Neuronal stem cell (in vitro differentiated cells): ENCODE data around the gene ANAPC7.
A peak's percentile ranks its signal among the peaks of the same experiment; 100 is the strongest.

Experiments used
- DNase-seq: peaks from one replicate; pipeline ENCODE4 v3.0.0-alpha.2; 2013; ENCODE audit warnings: low spot score
- H2AFZ ChIP-seq: one replicate; pipeline ENCODE4 v1.6.1; 2013; ENCODE audit warnings: mild to moderate bottlenecking, low read length, inconsistent platforms
- H2AK5ac ChIP-seq: 2 replicates; pipeline ENCODE4 v1.6.1; 2013; ENCODE audit warnings: low read depth, mild to moderate bottlenecking, inconsistent platforms, low read length, moderate library complexity, mixed read lengths
- H2BK120ac ChIP-seq: 2 replicates; pipeline ENCODE4 v1.6.1; 2013; ENCODE audit warnings: low read depth, mild to moderate bottlenecking, inconsistent platforms, low read length, moderate library complexity, mixed read lengths
- H2BK12ac ChIP-seq: one replicate; pipeline ENCODE4 v1.6.1; 2013; ENCODE audit warnings: low read length, inconsistent platforms
- H2BK15ac ChIP-seq: 2 replicates; pipeline ENCODE4 v1.6.1; 2013; ENCODE audit warnings: mild to moderate bottlenecking, low read length, inconsistent platforms, mixed read lengths
- H2BK5ac ChIP-seq: one replicate; pipeline ENCODE4 v1.6.1; 2013; ENCODE audit warnings: inconsistent platforms, mild to moderate bottlenecking, low read length, moderate library complexity
- H3K14ac ChIP-seq: one replicate; pipeline ENCODE4 v1.6.1; 2013; ENCODE audit warnings: low read length, inconsistent platforms
- H3K18ac ChIP-seq: 2 replicates; pipeline ENCODE4 v1.6.1; 2013; ENCODE audit warnings: low read length, inconsistent platforms
- H3K23ac ChIP-seq: 2 replicates; pipeline ENCODE4 v1.6.1; 2013; ENCODE audit warnings: low read depth, mild to moderate bottlenecking, mixed read lengths, low read length, inconsistent platforms; ENCODE audit not compliant: poor library complexity
- H3K27ac ChIP-seq: replicated peaks from 3 replicates; pipeline ENCODE4 v1.5.1; 2013; ENCODE audit warnings: low read length, inconsistent platforms
- H3K27me3 ChIP-seq, 3 experiments: 2 replicates each; pipeline ENCODE4 v1.6.1; 2013; ENCODE audit warnings: low read length in 3 of 3, mild to moderate bottlenecking in 2 of 3, inconsistent platforms in 1 of 3, low read depth in 1 of 3, mixed read lengths in 1 of 3, moderate library complexity in 1 of 3; ENCODE audit not compliant: control insufficient read depth in 3 of 3, insufficient read depth in 3 of 3
- H3K36me3 ChIP-seq, 2 donors: replicated peaks in 1 of 2; 2 replicates each; pipeline ENCODE4 v1.6.1; 2013; ENCODE audit warnings: low read length in 2 of 2; ENCODE audit not compliant: control insufficient read depth in 2 of 2, insufficient read depth in 2 of 2
- H3K4ac ChIP-seq: 2 replicates; pipeline ENCODE4 v1.6.1; 2013; ENCODE audit warnings: inconsistent platforms, mild to moderate bottlenecking, low read length, moderate library complexity
- H3K4me1 ChIP-seq, 2 donors: 1 replicate in 1 of 2; 2 replicates in 1 of 2; pipeline ENCODE4 v1.6.1; 2013; ENCODE audit warnings: low read length in 2 of 2, low read depth in 1 of 2; ENCODE audit not compliant: control insufficient read depth in 2 of 2, insufficient read depth in 1 of 2
- H3K4me2 ChIP-seq: one replicate; pipeline ENCODE4 v1.6.1; 2013; ENCODE audit warnings: mild to moderate bottlenecking, low read length, inconsistent platforms; ENCODE audit not compliant: insufficient read depth, poor library complexity, severe bottlenecking
- H3K4me3 ChIP-seq, 2 donors: 2 replicates each; pipeline ENCODE4 v1.5.1; 2013; ENCODE audit warnings: low read length in 2 of 2, mild to moderate bottlenecking in 2 of 2, inconsistent platforms in 1 of 2, moderate library complexity in 1 of 2
- H3K79me1 ChIP-seq: one replicate; pipeline ENCODE4 v1.6.1; 2013; ENCODE audit warnings: low read depth, mild to moderate bottlenecking, inconsistent platforms, low read length, moderate library complexity
- H3K9ac ChIP-seq: one replicate; pipeline ENCODE4 v1.6.1; 2013; ENCODE audit warnings: mild to moderate bottlenecking, low read depth, low read length, inconsistent platforms; ENCODE audit not compliant: poor library complexity
- H3K9me3 ChIP-seq, 2 donors: replicated peaks in 1 of 2; 2 replicates each; pipeline versions ENCODE3 to v1.6.1; 2013; ENCODE audit warnings: low read length in 2 of 2, mild to moderate bottlenecking in 2 of 2, inconsistent platforms in 1 of 2, low read depth in 1 of 2, mixed read lengths in 1 of 2, moderate library complexity in 1 of 2; ENCODE audit not compliant: control insufficient read depth in 2 of 2, insufficient read depth in 1 of 2
- H4K8ac ChIP-seq: one replicate; pipeline ENCODE4 v1.6.1; 2013; ENCODE audit warnings: low read depth, mild to moderate bottlenecking, inconsistent platforms, low read length, moderate library complexity
- H4K91ac ChIP-seq: one replicate; pipeline ENCODE4 v1.6.1; 2013; ENCODE audit warnings: low read length, low read depth, mild to moderate bottlenecking, inconsistent platforms; ENCODE audit not compliant: poor library complexity
- WGBS, 2 donors: extraction: QIAGEN DNeasy Blood & Tissue Kit; methylation state at CpG; one replicate each; pipeline ENCODE4 v1.1.7; 2013; ENCODE audit warnings: missing lambda C conversion rate in 2 of 2, mixed read lengths in 1 of 2; ENCODE audit not compliant: insufficient read length in 2 of 2, insufficient replicate concordance in 1 of 2; ENCODE audit errors: extremely low coverage in 2 of 2; 5-methylcytosine and 5-hydroxymethylcytosine counted together

ANAPC7 gene

DNA sequence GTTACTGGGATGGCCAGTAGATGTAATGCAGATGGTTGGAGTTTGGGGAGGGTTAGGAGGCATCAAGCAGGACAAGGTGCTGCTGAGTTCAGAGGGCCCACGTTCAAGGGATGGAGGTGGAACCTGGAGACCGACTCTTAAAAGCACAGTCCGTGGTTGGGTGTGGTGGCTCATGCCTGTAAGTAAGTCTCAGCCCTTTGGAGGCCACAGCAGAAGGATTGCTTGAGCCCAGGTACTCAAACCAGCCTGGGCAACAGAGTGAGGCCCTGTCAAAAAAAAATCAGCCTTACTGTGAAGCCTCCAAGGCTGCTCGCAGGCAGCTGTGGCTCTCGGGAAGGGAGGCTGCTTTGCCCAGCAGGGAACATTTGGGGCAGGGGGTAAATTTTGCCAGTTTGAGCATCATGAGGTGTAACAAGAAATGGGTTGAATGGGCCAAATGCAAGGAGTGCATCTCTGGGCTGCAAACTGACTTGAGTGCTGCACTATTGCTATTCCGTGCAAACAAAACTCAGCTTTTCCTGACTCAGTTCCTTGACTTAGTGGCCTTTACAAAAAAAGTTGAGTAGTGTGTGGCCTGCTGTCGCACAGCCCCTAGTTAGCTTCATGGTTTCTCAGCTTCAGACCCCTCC lies 55.0 kb downstream of the ANAPC7 start:
- H3K14ac ChIP-seq = no peak overlapping the region
- H3K27ac ChIP-seq = no peak overlapping the region
- H3K23ac ChIP-seq = no peak overlapping the region
- H2AFZ ChIP-seq = no peak overlapping the region
- no peak overlapping the region for H4K8ac ChIP-seq
- no peak overlapping the region for H3K9ac ChIP-seq
- H3K4me2 ChIP-seq = no peak overlapping the region
- no peak overlapping the region for H2BK5ac ChIP-seq
- H3K36me3 ChIP-seq = peaks cover 49 to 91% of the 10 kb centered on the region in 2 donors
- H2BK15ac ChIP-seq = no peak overlapping the region
- no CpG with 5 or more reads among the region's 7 CpGs for WGBS, 2 donors
- no peak overlapping the region for H3K4ac ChIP-seq
- no peak overlapping the region for H3K18ac ChIP-seq
- H2AK5ac ChIP-seq = no peak overlapping the region
- H4K91ac ChIP-seq = no peak overlapping the region
- no peaks in the 10 kb centered on the region for H3K4me1 ChIP-seq
- H3K4me3 ChIP-seq = no peak overlapping the region
- H2BK120ac ChIP-seq = no peak overlapping the region
- DNase-seq = no peak
- H3K9me3 ChIP-seq = no peaks in the 10 kb centered on the region
- H3K79me1 ChIP-seq = no peaks in the 10 kb centered on the region
- no peak overlapping the region for H2BK12ac ChIP-seq
- H3K27me3 ChIP-seq = no peaks in the 10 kb centered on the region

DNA sequence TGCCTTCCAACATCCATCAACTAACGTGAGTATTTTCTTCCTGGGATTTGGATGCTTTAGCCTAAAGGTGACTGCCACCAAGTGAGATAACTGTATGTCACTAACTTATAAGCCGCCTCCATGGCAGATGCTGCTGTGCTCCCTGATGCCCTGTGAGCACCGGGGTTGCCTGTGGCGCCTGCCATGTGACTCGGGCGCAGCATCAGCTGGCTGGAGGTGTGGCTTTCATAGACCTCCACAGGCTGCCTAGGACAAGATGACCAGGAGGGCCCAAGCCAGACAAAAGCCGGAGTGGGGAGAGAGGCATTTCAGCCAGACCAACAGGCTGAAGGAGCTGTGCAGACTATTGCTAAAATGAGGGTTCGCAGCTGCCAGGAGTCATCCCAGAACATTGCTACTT lies 55.7 kb downstream of the ANAPC7 start:
- no peaks in the 10 kb centered on the region for H3K79me1 ChIP-seq
- H4K8ac ChIP-seq = no peak overlapping the region
- no peak overlapping the region for H3K23ac ChIP-seq
- H3K9ac ChIP-seq = no peak overlapping the region
- no peaks in the 10 kb centered on the region for H3K4me1 ChIP-seq
- no peak for DNase-seq
- H3K27ac ChIP-seq = no peak overlapping the region
- H2BK15ac ChIP-seq = no peak overlapping the region
- no peak overlapping the region for H2BK5ac ChIP-seq
- no CpG with 5 or more reads among the region's 8 CpGs for WGBS, 2 donors
- H2BK120ac ChIP-seq = no peak overlapping the region
- H2AFZ ChIP-seq = no peak overlapping the region
- H2AK5ac ChIP-seq = no peak overlapping the region
- H3K4ac ChIP-seq = no peak overlapping the region
- peaks cover 53 to 94% of the 10 kb centered on the region in 2 donors for H3K36me3 ChIP-seq
- H4K91ac ChIP-seq = no peak overlapping the region
- H3K4me3 ChIP-seq = no peak overlapping the region
- H3K14ac ChIP-seq = no peak overlapping the region
- no peak overlapping the region for H2BK12ac ChIP-seq
- H3K4me2 ChIP-seq = no peak overlapping the region
- H3K27me3 ChIP-seq = no peaks in the 10 kb centered on the region
- H3K18ac ChIP-seq = no peak overlapping the region
- no peaks in the 10 kb centered on the region for H3K9me3 ChIP-seq

- Histone ChIP-seq H3K4ac (no peak overlapping the region), H2BK120ac (no peak overlapping the region), H3K27ac (no peak overlapping the region), H3K9me3 (no peaks in the 10 kb centered on the region), H3K23ac (peak overlapping the region; percentile 8), H3K4me3 (no peak overlapping the region), H3K27me3 (no peaks in the 10 kb centered on the region), H4K91ac (no peak overlapping the region), H3K4me2 (no peak overlapping the region), H2BK12ac (no peak overlapping the region), H3K14ac (no peak overlapping the region), H3K9ac (no peak overlapping the region), H3K79me1 (no peaks in the 10 kb centered on the region), H2AK5ac (no peak overlapping the region), H2AFZ (no peak overlapping the region), H3K18ac (no peak overlapping the region), H2BK5ac (no peak overlapping the region), H4K8ac (no peak overlapping the region), H3K36me3 (peaks cover 62 to 100% of the 10 kb centered on the region in 2 donors), H3K4me1 (no peaks in the 10 kb centered on the region), H2BK15ac (no peak overlapping the region)
- no CpG with 5 or more reads among the region's 12 CpGs for WGBS, 2 donors
- no peak for DNase-seq
These were observed 57.5 kb downstream of the ANAPC7 start for GRCh38 chr12:110345963-110346362.

DNA sequence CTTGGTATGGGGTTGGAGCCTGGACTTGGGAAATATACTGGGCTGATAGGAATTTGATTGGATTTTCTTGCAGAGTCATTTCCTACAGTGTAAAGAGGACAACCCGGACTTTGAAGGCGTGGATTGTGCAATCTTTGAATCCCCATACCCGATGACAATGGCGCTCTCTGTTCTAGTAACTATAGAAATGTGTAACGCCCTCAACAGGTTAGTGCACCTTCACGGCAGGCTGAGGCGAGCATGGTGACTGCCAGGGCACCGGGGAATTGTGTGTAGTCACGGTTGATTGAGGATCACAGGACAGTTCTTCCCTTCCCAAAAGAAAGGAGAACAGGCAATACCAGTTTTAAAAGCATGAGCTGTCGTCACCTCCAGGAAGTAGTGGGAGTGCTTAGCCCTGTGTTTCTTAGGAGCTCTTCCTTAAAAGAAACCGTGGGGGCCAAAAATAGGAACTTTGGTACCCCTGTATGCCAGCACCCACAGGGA lies 58.3 kb downstream of the ANAPC7 start:
- no peak for DNase-seq
- H2BK15ac ChIP-seq = no peak overlapping the region
- H4K91ac ChIP-seq = no peak overlapping the region
- no peak overlapping the region for H2BK12ac ChIP-seq
- H2AFZ ChIP-seq = no peak overlapping the region
- no peak overlapping the region for H2BK5ac ChIP-seq
- no peaks in the 10 kb centered on the region for H3K4me1 ChIP-seq
- H3K4me2 ChIP-seq = no peak overlapping the region
- no peaks in the 10 kb centered on the region for H3K27me3 ChIP-seq
- H3K36me3 ChIP-seq = peaks cover 68 to 100% of the 10 kb centered on the region in 2 donors
- no CpG with 5 or more reads among the region's 11 CpGs for WGBS, 2 donors
- H3K9ac ChIP-seq = no peak overlapping the region
- no peak overlapping the region for H2AK5ac ChIP-seq
- no peak overlapping the region for H3K4ac ChIP-seq
- H3K14ac ChIP-seq = no peak overlapping the region
- H2BK120ac ChIP-seq = no peak overlapping the region
- no peaks in the 10 kb centered on the region for H3K79me1 ChIP-seq
- H3K23ac ChIP-seq = no peak overlapping the region
- H3K4me3 ChIP-seq = no peak overlapping the region
- no peak overlapping the region for H3K18ac ChIP-seq
- H4K8ac ChIP-seq = no peak overlapping the region
- no peak overlapping the region for H3K27ac ChIP-seq
- H3K9me3 ChIP-seq = no peaks in the 10 kb centered on the region
